ENCODE measurements around the gene ATF5. TPM values are rescaled to one million over a fixed set of nuclear protein-coding genes. Genes with fewer than 3 reads are reported as not detected.

Gene ATF5
- total and polyA plus RNA-seq, 2 of the 13 experiments (the other 11 are each of a cell fraction or from before 2014, with no cell fraction given), result 5.2 to 10.3 TPM

DNA sequence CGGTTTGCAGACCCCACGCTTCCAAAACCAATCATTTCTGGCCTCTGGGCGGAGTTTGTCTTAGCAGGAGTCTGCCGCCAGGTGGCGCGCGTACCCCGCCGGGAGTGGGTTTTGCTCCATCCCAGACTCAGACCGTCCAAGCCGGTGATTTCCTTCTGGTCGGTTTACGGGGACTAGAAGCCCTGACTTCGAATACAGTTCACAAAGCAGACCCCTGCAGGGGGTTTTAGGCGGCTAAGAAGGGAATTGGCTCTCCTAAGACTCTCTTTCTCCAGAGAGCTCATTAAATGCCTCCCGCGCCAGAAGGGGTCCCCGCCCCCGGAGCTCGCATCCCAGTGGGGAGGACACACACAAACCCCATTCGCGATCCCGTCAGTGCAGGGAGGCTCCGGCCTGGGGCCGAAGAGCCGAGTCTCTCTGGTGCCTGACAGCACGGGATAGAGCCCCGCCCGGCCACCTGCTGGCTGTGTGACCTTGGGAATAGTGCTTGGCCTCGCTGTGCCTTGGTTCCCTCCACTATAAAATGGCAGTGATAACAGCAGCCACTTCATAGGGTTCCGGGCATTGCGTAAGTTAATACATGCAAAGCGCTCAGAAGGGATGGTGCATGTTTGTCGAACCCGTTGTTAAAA, 8.9 kb downstream of the ATF5 start (continued):
- TF ChIP-seq, protein P1, sequence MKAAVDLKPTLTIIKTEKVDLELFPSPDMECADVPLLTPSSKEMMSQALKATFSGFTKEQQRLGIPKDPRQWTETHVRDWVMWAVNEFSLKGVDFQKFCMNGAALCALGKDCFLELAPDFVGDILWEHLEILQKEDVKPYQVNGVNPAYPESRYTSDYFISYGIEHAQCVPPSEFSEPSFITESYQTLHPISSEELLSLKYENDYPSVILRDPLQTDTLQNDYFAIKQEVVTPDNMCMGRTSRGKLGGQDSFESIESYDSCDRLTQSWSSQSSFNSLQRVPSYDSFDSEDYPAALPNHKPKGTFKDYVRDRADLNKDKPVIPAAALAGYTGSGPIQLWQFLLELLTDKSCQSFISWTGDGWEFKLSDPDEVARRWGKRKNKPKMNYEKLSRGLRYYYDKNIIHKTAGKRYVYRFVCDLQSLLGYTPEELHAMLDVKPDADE (CRISPR knock-in tag; IDR thresholded peaks at IDR 0.05), result no peak
- no peak for TF ChIP-seq THAP8 (CRISPR knock-in tag; IDR thresholded peaks at IDR 0.05; ENCODE audit: borderline replicate concordance)
- TF ChIP-seq ELF3 (CRISPR knock-in tag; IDR thresholded peaks at IDR 0.05), result peak; percentile 48
- TF ChIP-seq ZNF788 (CRISPR knock-in tag; IDR thresholded peaks at IDR 0.05; ENCODE audit: borderline replicate concordance), result 0 out of 2 replicates have a peak, but pooled peaks have one; percentile 23
- peak; percentile 19; the same call in 1 of the 2 replicates for TF ChIP-seq GABPB1 (CRISPR knock-in tag; IDR thresholded peaks at IDR 0.05)
- TF ChIP-seq, protein P2, sequence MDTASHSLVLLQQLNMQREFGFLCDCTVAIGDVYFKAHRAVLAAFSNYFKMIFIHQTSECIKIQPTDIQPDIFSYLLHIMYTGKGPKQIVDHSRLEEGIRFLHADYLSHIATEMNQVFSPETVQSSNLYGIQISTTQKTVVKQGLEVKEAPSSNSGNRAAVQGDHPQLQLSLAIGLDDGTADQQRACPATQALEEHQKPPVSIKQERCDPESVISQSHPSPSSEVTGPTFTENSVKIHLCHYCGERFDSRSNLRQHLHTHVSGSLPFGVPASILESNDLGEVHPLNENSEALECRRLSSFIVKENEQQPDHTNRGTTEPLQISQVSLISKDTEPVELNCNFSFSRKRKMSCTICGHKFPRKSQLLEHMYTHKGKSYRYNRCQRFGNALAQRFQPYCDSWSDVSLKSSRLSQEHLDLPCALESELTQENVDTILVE (CRISPR knock-in tag; IDR thresholded peaks at IDR 0.05), result peak; percentile 39; the same call in 1 of the 2 replicates
- peak; percentile 48; the same call in 1 of the 2 replicates for TF ChIP-seq ZMYM3 (CRISPR knock-in tag; IDR thresholded peaks at IDR 0.05)
- peak; percentile 15; the same call in 1 of the 2 replicates for TF ChIP-seq MTA1 (CRISPR knock-in tag; IDR thresholded peaks at IDR 0.05; ENCODE audit: borderline replicate concordance)
- peak; percentile 27 for TF ChIP-seq YY1 (IDR thresholded peaks at IDR 0.05; ENCODE audit: insufficient read depth, insufficient replicate concordance, low read depth, low read length)
- TF ChIP-seq DPF2 (CRISPR knock-in tag; IDR thresholded peaks at IDR 0.05; ENCODE audit: borderline replicate concordance, low read depth), result no peak
- 0 out of 2 replicates have a peak, but pooled peaks have one; percentile 27 for TF ChIP-seq ZNF350 (CRISPR knock-in tag; IDR thresholded peaks at IDR 0.05; ENCODE audit: borderline replicate concordance, low read depth)
- no peak for TF ChIP-seq FOXA3 (CRISPR knock-in tag; IDR thresholded peaks at IDR 0.05)
- TF ChIP-seq, protein P3, sequence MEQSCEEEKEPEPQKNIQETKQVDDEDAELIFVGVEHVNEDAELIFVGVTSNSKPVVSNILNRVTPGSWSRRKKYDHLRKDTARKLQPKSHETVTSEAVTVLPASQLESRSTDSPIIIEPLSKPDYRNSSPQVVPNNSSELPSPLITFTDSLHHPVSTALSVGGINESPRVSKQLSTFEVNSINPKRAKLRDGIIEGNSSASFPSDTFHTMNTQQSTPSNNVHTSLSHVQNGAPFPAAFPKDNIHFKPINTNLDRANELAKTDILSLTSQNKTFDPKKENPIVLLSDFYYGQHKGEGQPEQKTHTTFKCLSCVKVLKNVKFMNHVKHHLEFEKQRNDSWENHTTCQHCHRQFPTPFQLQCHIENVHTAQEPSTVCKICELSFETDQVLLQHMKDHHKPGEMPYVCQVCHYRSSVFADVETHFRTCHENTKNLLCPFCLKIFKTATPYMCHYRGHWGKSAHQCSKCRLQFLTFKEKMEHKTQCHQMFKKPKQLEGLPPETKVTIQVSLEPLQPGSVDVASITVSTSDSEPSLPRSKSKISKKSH (CRISPR knock-in tag; IDR thresholded peaks at IDR 0.05; ENCODE audit: borderline replicate concordance), result peak; percentile 17; the same call in 1 of the 2 replicates
- TF ChIP-seq XRCC5 (optimal IDR thresholded peaks at IDR 0.05; ENCODE audit: low read length), result peak; percentile 41
- peak; percentile 46; the same call in 1 of the 2 replicates for TF ChIP-seq ZNF687 (CRISPR knock-in tag; IDR thresholded peaks at IDR 0.05)
- TF ChIP-seq NFKB2 (CRISPR knock-in tag; IDR thresholded peaks at IDR 0.05; ENCODE audit: borderline replicate concordance), result peak; percentile 56; the same call in 1 of the 2 replicates
- TF ChIP-seq POLR2AphosphoS2 (IDR thresholded peaks at IDR 0.05; ENCODE audit: low read depth, low read length), result no peak
- 0 out of 2 replicates have a peak, but pooled peaks have one; percentile 27 for TF ChIP-seq IRF2 (CRISPR knock-in tag; IDR thresholded peaks at IDR 0.05)
- 0 out of 2 replicates have a peak, but pooled peaks have one; percentile 47 for TF ChIP-seq RELA (CRISPR knock-in tag; IDR thresholded peaks at IDR 0.05)
- TF ChIP-seq AGO1 (IDR thresholded peaks at IDR 0.05; ENCODE audit: low read depth, low read length, poor library complexity, severe bottlenecking), result no peak
